ENCODE data around the gene GUCY1A2.
"Not testable (repeated sequence)": the region's sequence is repeated elsewhere in the genome, so short reads cannot be mapped to it uniquely, and the experiment has no call there.

GUCY1A2 gene

DNA sequence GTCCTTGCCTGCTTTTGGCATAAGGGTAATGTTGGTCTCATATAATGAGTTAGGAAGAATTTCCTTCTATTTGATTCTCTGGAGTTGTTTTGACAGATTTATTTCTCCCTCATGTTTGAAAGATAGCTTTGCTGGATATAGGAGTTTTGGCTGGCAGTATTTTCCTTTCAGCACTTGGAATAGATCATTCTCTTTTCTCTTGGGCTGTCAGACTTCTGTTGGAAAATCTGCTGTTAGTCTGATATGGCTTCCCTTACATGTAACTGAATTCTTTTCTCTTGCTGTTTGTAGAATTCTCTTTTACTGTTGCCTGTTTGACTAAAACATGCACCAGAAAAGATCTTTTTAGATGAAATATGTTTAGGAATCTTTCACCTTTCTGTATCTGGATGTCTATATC, 165.5 kb downstream of the GUCY1A2 start:
- no peaks in the 10 kb centered on the region for H3K4me1 Mint-ChIP-seq
- no peak overlapping the region for H3K4me3 Mint-ChIP-seq
- peaks cover 29 to 43% of the 10 kb centered on the region in 2 donors for H3K9me3 Mint-ChIP-seq
- H3K27ac Mint-ChIP-seq: no peak overlapping the region
- no peaks in the 10 kb centered on the region for H3K27me3 Mint-ChIP-seq
- ATAC-seq (no peak), DNase-seq (no peak)

DNA sequence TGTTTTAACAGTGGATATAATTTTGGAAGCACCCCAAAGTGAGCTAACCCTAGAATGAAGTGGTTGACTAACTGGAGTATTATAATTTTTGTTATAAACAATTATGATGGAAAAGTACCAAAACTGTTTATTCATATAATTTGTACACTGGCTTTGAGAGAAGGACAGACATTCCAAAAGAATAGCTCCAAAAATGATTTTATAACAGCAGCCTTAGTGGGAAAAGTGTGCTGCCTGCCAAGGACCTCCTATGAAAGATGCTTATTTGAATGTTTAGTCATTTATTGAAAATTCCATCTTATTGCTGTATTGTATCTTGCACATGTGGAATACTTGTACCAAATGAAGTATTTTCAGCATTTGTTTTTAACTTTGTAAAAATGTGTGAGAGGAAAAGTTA, 169.8 kb downstream of the GUCY1A2 start:
- Mint-ChIP-seq H3K4me1 (no peaks in the 10 kb centered on the region), H3K4me3 (no peak overlapping the region), H3K27me3 (no peaks in the 10 kb centered on the region), H3K27ac (no peak overlapping the region), H3K9me3 (peaks cover 18 to 23% of the 10 kb centered on the region in 2 donors)
- no peak for DNase-seq
- no peak for ATAC-seq

GRCh38 chr11:106842134-106842533, 176.1 kb downstream of the GUCY1A2 start:
- ATAC-seq: no peak
- H3K27ac Mint-ChIP-seq: no peak overlapping the region
- peaks cover 5 to 25% of the 10 kb centered on the region in 2 donors for H3K9me3 Mint-ChIP-seq
- no peak overlapping the region for H3K4me3 Mint-ChIP-seq
- no peaks in the 10 kb centered on the region for H3K27me3 Mint-ChIP-seq
- H3K4me1 Mint-ChIP-seq: no peaks in the 10 kb centered on the region
- no peak for DNase-seq

GRCh38 chr11:106840947-106841346, 177.3 kb downstream of the GUCY1A2 start:
- Mint-ChIP-seq H3K27me3 (no peaks in the 10 kb centered on the region), H3K9me3 (peaks cover 5 to 28% of the 10 kb centered on the region in 2 donors), H3K27ac (no peak overlapping the region), H3K4me3 (no peak overlapping the region), H3K4me1 (no peaks in the 10 kb centered on the region)
- ATAC-seq (no peak), DNase-seq (no peak)

- DNase-seq (no peak), ATAC-seq (no peak)
- no peak overlapping the region for H3K27ac Mint-ChIP-seq
- peaks cover 9 to 28% of the 10 kb centered on the region in 2 donors for H3K9me3 Mint-ChIP-seq
- H3K4me3 Mint-ChIP-seq: no peak overlapping the region
- H3K27me3 Mint-ChIP-seq: no peaks in the 10 kb centered on the region
- no peaks in the 10 kb centered on the region for H3K4me1 Mint-ChIP-seq
Observed at GRCh38 chr11:106840146-106840545, 178.1 kb downstream of the GUCY1A2 start.

DNA sequence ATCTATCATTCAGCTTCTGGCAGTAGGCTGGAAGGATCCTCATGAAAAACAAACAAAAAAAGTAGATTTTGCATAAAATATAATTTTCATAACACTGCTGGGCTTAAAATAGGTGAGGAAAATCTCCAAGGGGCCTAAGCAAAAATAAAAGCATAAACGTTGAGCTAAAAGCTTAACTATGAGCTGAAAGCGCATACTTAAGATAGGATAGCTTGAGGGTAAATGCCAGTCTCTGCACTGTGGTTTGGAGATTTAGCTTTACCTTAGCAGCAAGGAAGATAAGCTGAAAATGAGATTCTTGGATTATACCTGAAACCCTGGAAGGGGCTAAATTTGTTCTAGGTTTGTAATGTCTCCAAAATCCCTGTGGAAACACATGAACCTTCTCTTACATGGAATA, 183.7 kb downstream of the GUCY1A2 start:
- ATAC-seq (no peak), DNase-seq (no peak)
- Mint-ChIP-seq H3K27ac (no peak overlapping the region), H3K4me1 (no peaks in the 10 kb centered on the region), H3K9me3 (peaks cover 12 to 24% of the 10 kb centered on the region in 2 donors), H3K27me3 (no peaks in the 10 kb centered on the region), H3K4me3 (no peak overlapping the region)

GRCh38 chr11:106828976-106829375, 189.3 kb downstream of the GUCY1A2 start:
- Mint-ChIP-seq H3K4me1 (no peaks in the 10 kb centered on the region), H3K4me3 (no peak overlapping the region), H3K27ac (no peak overlapping the region), H3K27me3 (no peaks in the 10 kb centered on the region), H3K9me3 (peaks cover 4 to 22% of the 10 kb centered on the region in 2 donors)
- DNase-seq (no peak), ATAC-seq (no peak)

DNA sequence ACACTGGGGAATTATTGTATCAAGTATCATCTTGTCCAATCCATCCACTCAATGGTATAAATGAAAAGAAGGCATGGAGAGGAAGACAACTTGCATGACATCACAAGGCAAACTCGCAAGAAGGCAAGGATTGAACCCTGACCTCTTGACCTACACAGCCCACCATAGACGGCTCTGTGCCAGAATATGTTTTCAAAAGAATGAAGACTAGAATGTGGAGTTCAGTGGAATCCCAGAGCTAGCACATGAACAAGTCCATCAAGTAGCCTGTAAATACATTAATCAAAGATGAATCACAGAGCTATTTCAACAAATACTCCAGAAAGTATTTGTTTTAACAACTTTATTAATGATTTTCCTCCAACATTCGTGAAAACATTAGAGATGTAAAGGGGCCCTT, 189.7 kb downstream of the GUCY1A2 start:
- Mint-ChIP-seq H3K27me3 (no peaks in the 10 kb centered on the region), H3K4me3 (no peak overlapping the region), H3K4me1 (no peaks in the 10 kb centered on the region), H3K27ac (no peak overlapping the region), H3K9me3 (peaks cover 4 to 22% of the 10 kb centered on the region in 2 donors)
- no peak for DNase-seq
- no peak for ATAC-seq

GRCh38 chr11:106827687-106828086, 190.6 kb downstream of the GUCY1A2 start:
- ATAC-seq (no peak), DNase-seq (no peak)
- H3K4me3 Mint-ChIP-seq: no peak overlapping the region
- peaks cover 4 to 22% of the 10 kb centered on the region in 2 donors for H3K9me3 Mint-ChIP-seq
- no peaks in the 10 kb centered on the region for H3K27me3 Mint-ChIP-seq
- no peaks in the 10 kb centered on the region for H3K4me1 Mint-ChIP-seq
- H3K27ac Mint-ChIP-seq: no peak overlapping the region

GRCh38 chr11:106826558-106826957, 191.7 kb downstream of the GUCY1A2 start:
- peaks cover 4 to 20% of the 10 kb centered on the region in 2 donors for H3K9me3 Mint-ChIP-seq
- H3K27ac Mint-ChIP-seq, ATAC-seq, H3K4me1 Mint-ChIP-seq, H3K27me3 Mint-ChIP-seq, H3K4me3 Mint-ChIP-seq, DNase-seq: not testable (repeated sequence)

DNA sequence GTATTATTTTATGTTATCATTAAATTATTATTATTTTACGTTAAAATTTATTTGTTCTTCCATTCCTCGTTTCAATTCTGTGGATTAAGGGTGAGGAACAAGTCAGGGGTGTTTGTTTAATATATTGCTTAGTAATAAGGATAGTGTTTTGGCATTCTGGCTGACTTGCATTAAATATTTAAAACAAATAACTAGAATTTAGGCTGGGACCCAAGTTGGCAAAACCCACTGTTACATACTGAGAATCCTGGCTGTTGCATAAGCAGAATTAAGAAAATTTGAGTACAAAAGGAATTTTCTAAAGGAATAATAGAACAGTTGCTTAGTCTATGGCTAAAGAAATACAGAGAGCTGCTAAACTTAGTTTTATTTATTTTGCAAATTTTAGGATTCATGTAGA, 196.4 kb downstream of the GUCY1A2 start:
- DNase-seq: no peak
- ATAC-seq: no peak
- H3K4me1 Mint-ChIP-seq: no peaks in the 10 kb centered on the region
- no peaks in the 10 kb centered on the region for H3K27me3 Mint-ChIP-seq
- H3K9me3 Mint-ChIP-seq: peaks cover 11 to 14% of the 10 kb centered on the region in 2 donors
- no peak overlapping the region for H3K4me3 Mint-ChIP-seq
- no peak overlapping the region for H3K27ac Mint-ChIP-seq

DNA sequence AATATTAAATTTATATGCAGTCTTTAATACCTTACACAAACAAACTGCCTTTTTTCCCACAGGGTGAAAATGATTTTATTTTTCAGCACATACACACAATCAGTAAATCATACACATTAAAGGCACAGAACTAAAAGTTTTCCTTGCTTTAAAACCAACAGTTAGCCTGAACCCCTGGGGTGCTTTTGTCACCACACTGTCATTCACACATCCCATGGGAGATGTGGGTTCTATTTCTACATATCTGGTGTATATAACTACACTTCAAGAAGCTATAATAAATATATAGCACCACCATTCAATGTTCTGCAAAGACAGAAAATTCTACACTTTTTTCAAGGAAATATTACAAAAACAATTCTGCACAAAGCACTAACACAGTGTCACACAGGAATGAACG, 197.0 kb downstream of the GUCY1A2 start:
- ATAC-seq (no peak), DNase-seq (no peak)
- no peaks in the 10 kb centered on the region for H3K4me1 Mint-ChIP-seq
- H3K9me3 Mint-ChIP-seq: peaks cover 10 to 17% of the 10 kb centered on the region in 2 donors
- no peaks in the 10 kb centered on the region for H3K27me3 Mint-ChIP-seq
- no peak overlapping the region for H3K27ac Mint-ChIP-seq
- H3K4me3 Mint-ChIP-seq: no peak overlapping the region

DNA sequence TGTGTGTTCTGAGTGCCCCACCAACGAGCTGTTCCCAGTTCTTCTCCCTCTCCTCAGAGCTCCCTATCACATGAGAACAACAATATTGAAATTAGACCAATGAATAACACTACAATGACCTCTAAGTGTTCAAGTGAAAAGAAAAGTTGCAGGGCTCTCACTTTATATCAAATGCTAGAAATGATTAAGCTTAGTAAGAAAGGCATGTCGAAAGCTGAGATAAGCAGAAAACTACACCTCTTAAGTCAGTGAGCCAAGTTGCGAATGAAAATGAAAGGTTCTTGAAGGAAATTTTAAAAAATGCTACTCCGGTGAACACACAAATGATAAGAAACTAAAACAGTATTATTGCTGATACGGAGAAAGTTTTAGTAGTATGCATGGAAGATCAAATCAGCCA, 199.8 kb downstream of the GUCY1A2 start:
- ATAC-seq: no peak
- H3K27me3 Mint-ChIP-seq: no peaks in the 10 kb centered on the region
- H3K9me3 Mint-ChIP-seq: peaks cover 16 to 18% of the 10 kb centered on the region in 2 donors
- H3K4me3 Mint-ChIP-seq: no peak overlapping the region
- no peak for DNase-seq
- H3K4me1 Mint-ChIP-seq: no peaks in the 10 kb centered on the region
- no peak overlapping the region for H3K27ac Mint-ChIP-seq

DNA sequence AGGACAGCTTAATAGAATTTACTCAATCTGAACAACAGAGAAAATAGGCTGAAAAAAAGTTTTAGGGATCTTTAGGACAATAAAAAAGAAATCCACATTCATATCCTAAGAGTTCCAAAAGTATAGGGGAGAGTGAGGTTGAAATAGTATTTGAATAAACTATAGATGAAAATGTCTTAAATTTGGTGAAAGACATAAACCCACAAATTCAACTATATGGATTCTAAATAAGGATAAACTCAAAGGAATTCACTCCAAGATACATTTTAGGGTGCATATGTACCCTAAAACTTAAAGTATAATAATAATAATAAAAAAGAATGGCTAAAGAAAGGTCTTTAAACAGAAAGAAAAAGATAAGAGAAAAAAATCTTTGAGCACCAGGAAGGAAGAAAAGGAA, 203.1 kb downstream of the GUCY1A2 start:
- DNase-seq: no peak
- ATAC-seq: no peak
- peaks cover 16 to 18% of the 10 kb centered on the region in 2 donors for H3K9me3 Mint-ChIP-seq
- H3K27ac Mint-ChIP-seq: no peak overlapping the region
- H3K4me3 Mint-ChIP-seq: no peak overlapping the region
- H3K27me3 Mint-ChIP-seq: no peaks in the 10 kb centered on the region
- H3K4me1 Mint-ChIP-seq: no peaks in the 10 kb centered on the region

- H3K9me3 Mint-ChIP-seq: peaks cover 14 to 17% of the 10 kb centered on the region in 2 donors
- DNase-seq (no peak), ATAC-seq (no peak)
- no peaks in the 10 kb centered on the region for H3K4me1 Mint-ChIP-seq
- no peak overlapping the region for H3K4me3 Mint-ChIP-seq
- H3K27ac Mint-ChIP-seq: no peak overlapping the region
- no peaks in the 10 kb centered on the region for H3K27me3 Mint-ChIP-seq
Observed at GRCh38 chr11:106813806-106814205, 204.5 kb downstream of the GUCY1A2 start.

DNA sequence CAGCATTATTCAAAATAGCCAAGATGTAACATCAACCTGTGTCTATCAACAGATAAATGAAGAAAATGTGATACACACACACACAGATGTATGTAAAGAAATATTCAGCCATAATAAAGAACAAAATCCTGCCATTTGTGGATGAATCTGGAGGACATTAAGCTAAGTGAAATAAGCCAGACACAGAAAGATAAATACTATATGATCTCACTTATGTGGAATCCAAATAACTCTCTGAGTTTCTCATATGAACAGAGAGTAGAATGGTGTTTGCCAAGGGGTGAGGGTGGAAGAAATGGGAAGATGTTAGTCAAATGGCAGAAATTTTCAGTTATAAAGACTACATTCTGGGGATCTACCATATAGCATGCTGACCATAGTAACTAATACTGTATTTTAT, 224.2 kb downstream of the GUCY1A2 start:
- no peaks in the 10 kb centered on the region for H3K4me1 Mint-ChIP-seq
- H3K27me3 Mint-ChIP-seq: no peaks in the 10 kb centered on the region
- H3K9me3 Mint-ChIP-seq: peaks cover 16 to 22% of the 10 kb centered on the region in 2 donors
- no peak for ATAC-seq
- no peak overlapping the region for H3K4me3 Mint-ChIP-seq
- H3K27ac Mint-ChIP-seq: no peak overlapping the region
- DNase-seq: no peak

GRCh38 chr11:106789406-106789805, 228.9 kb downstream of the GUCY1A2 start:
- ATAC-seq (no peak), DNase-seq (no peak)
- H3K4me3 Mint-ChIP-seq: no peak overlapping the region
- no peaks in the 10 kb centered on the region for H3K4me1 Mint-ChIP-seq
- no peaks in the 10 kb centered on the region for H3K27me3 Mint-ChIP-seq
- peaks cover 18 to 20% of the 10 kb centered on the region in 2 donors for H3K9me3 Mint-ChIP-seq
- H3K27ac Mint-ChIP-seq: no peak overlapping the region

Data from stimulated activated naive CD8-positive, alpha-beta T cell treated with anti-CD3 and anti-CD28 coated beads, Interleukin-15, amount 100 ng/mL, for 72 hours (primary cell).